ENCODE measurements around the gene CWC27. TPM values are rescaled to one million over a fixed set of nuclear protein-coding genes. Genes with fewer than 3 reads are reported as not detected.

Gene CWC27
- total RNA-seq, 1 donor from 2014 or later = 21.3 TPM

- intact Hi-C loops (cut with DNase I) = no loop called here
- DNase-seq (ENCODE audit: missing footprints) (no peak), ATAC-seq (no peak)
These were observed 275.2 kb downstream of the CWC27 start for GRCh38 chr5:65043843-65044359.

- ATAC-seq (no peak), DNase-seq (ENCODE audit: missing footprints) (no peak)
- intact Hi-C loops (cut with DNase I) = no loop called here
These were observed 278.5 kb downstream of the CWC27 start for GRCh38 chr5:65047225-65047624.

- intact Hi-C loops (cut with DNase I) = no loop called here
- no peak for DNase-seq (ENCODE audit: missing footprints)
These were observed 279.4 kb downstream of the CWC27 start for GRCh38 chr5:65047948-65048690.

GRCh38 chr5:65050140-65050539, 281.4 kb downstream of the CWC27 start:
- no peak for DNase-seq (ENCODE audit: missing footprints)
- intact Hi-C loops (cut with DNase I) = no loop called here
- no peak for ATAC-seq

More at GRCh38 chr5:65047948-65048690, 279.4 kb downstream of the CWC27 start:
- ATAC-seq = no peak

- ATAC-seq (no peak), DNase-seq (ENCODE audit: missing footprints) (no peak)
- intact Hi-C loops (cut with DNase I) = no loop called here
These were observed 282.2 kb downstream of the CWC27 start for GRCh38 chr5:65050826-65051498.

GRCh38 chr5:65055938-65056337, 287.2 kb downstream of the CWC27 start:
- ATAC-seq (no peak), DNase-seq (ENCODE audit: missing footprints) (no peak)
- intact Hi-C loops (cut with DNase I) = no loop called here

- no peak for ATAC-seq
- intact Hi-C loops (cut with DNase I) = no loop called here
- DNase-seq (ENCODE audit: missing footprints) = no peak
These were observed 291.2 kb downstream of the CWC27 start for GRCh38 chr5:65059681-65060598.

GRCh38 chr5:65061250-65061973, 292.7 kb downstream of the CWC27 start:
- ATAC-seq (no peak), DNase-seq (ENCODE audit: missing footprints) (no peak)
- intact Hi-C loops (cut with DNase I) = no loop called here

- intact Hi-C loops (cut with DNase I) = no loop called here
- DNase-seq (ENCODE audit: missing footprints) (no peak), ATAC-seq (no peak)
These were observed 293.2 kb downstream of the CWC27 start for GRCh38 chr5:65061974-65062353.

GRCh38 chr5:65062469-65063083, 293.8 kb downstream of the CWC27 start:
- ATAC-seq (peak; percentile 94), DNase-seq (ENCODE audit: missing footprints) (no peak)
- intact Hi-C loops (cut with DNase I) = no loop called here

- ATAC-seq (no peak), DNase-seq (ENCODE audit: missing footprints) (no peak)
- intact Hi-C loops (cut with DNase I) = no loop called here
These were observed 296.3 kb downstream of the CWC27 start for GRCh38 chr5:65065001-65065511.

- ATAC-seq = no peak
- DNase-seq (ENCODE audit: missing footprints) = no peak
- intact Hi-C loops (cut with DNase I) = no loop called here
These were observed 297.8 kb downstream of the CWC27 start for GRCh38 chr5:65066387-65067146.

- intact Hi-C loops (cut with DNase I) = no loop called here
- no peak for DNase-seq (ENCODE audit: missing footprints)
- no peak for ATAC-seq
These were observed 298.4 kb downstream of the CWC27 start for GRCh38 chr5:65067147-65067506.

Other genes with a start within 250 kb of the CWC27 start
- not detected for gene SHISAL2B, start 78.4 kb upstream of the CWC27 start, total RNA-seq
- 11.1 TPM for gene SREK1IP1, start 239 bp upstream of the CWC27 start, total RNA-seq

Data from Right ventricle myocardium inferior (tissue), 1 donor.